Stimulated activated CD8-positive, alpha-beta memory T cell treated with anti-CD3 and anti-CD28 coated beads, Interleukin-4, amount 100 ng/mL, for 24 hours (primary cell): ENCODE results near the gene ABHD14A.
A peak's percentile ranks its signal among the peaks of the same experiment; 100 is the strongest.

Experiments
- DNase-seq: peaks from one replicate; pipeline ENCODE4 v3.0.0-alpha.2; 2020; ENCODE audit warnings: low read depth

The ABHD14A gene

GRCh38 chr3:51941463-51941797 is 33.4 kb upstream of the ABHD14A start:
- no peak for DNase-seq

GRCh38 chr3:51941798-51942602 is 32.9 kb upstream of the ABHD14A start, which contains the start of the genes PARP3 and RRP9:
PARP3 (plus strand) TSS chr3:51942363; CDS start chr3:51943356, 993 bp downstream.
RRP9 (minus strand) TSS chr3:51941904; CDS start chr3:51941867, 37 bp downstream.
- DNase-seq: peak; percentile 100

DNA sequence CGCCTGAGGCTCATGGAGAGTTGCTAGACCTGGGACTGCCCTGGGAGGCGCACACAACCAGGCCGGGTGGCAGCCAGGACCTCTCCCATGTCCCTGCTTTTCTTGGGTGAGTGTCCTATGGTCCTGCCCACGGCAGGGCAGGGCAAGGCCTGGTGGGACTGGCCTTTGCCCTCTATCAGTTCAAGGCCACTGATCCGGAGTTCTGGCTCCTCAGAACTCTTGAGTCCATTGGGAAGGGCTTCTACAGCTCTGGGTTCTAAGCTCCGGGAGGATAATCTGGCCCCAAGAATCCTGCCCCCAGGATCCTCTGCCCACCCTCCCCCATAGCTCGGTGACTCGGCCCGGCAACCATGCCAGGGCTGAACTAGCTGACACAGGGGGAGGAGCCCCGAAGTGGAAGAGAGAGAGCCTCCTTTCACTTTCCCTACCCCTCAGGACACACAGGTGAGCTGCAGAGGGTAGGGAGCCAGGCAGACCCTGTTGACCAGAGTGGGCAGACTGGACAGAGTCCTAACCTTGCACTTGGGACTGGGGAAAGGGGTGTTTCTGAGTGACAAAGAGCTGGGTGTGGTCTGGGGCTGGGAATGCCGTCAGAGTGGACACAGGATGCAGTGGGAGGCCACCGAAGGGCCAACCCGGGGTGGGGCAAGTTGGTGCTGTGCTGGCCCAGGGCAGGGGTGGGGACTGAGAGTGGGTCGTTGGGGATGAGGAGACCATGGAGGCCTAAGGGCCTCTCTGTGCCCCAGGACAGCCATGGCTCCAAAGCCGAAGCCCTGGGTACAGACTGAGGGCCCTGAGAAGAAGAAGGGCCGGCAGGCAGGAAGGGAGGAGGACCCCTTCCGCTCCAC is 32.0 kb upstream of the ABHD14A start:
- DNase-seq: peak; percentile 42

GRCh38 chr3:51943451-51944391 is 31.1 kb upstream of the ABHD14A start:
- no peak for DNase-seq

GRCh38 chr3:51944451-51945021 is 30.3 kb upstream of the ABHD14A start:
- no peak for DNase-seq

DNA sequence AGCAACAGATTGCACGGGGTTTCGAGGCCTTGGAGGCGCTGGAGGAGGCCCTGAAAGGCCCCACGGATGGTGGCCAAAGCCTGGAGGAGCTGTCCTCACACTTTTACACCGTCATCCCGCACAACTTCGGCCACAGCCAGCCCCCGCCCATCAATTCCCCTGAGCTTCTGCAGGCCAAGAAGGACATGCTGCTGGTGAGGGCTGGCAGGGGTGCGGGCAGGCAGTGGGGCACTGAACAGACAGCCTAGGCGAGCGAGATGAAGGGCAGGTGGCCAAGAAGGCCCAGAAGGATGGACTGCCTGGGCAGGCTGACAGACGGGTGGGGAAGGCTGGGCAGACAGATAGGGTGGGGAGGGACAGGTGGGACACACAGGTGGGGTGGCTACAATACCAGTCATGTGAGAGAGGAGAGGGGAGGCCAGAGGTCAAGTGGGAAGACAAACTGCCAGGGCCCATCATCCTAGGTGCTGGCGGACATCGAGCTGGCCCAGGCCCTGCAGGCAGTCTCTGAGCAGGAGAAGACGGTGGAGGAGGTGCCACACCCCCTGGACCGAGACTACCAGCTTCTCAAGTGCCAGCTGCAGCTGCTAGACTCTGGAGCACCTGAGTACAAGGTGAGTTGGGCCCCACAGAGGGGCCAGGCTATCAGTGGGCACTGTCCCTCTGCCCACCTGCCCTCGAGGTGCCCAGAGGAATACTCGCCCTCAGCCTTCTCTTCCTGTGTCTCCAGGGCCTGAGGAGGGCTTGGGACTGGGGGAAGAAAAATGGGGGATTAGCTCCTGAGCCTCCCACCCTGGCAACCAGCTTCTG is 29.6 kb upstream of the ABHD14A start:
- no peak for DNase-seq

DNA sequence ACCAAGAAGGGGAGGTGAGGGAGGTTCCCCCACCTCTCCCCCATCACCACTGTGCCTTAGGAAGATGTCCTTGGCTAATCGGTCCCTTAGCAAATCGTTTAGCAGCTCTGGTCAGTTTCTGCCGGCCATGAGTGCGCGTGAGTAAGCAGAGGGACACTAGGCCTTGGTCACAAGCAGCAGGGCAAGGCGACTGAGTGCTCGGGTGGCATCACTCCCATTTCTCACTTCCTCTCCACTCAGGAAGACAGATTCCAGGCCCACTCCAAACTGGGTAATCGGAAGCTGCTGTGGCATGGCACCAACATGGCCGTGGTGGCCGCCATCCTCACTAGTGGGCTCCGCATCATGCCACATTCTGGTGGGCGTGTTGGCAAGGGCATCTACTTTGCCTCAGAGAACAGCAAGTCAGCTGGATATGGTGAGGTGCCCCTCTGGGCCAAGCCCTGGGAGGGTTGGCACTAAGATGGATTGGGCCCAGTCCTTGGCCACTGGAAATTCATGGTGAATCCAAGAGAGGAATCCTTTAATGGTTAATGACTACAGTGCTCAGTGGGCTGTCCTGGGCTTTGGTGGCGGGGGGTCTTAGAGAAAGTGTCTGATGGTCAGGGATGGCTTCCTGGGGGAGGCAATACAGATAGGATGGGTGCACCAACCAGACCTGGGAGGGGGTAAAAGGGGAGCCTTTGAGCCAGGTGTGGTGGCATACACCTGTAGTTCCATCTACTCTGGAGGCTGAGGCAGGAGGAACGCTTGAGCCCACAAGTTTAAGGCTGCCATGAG is 28.7 kb upstream of the ABHD14A start:
- no peak for DNase-seq

DNA sequence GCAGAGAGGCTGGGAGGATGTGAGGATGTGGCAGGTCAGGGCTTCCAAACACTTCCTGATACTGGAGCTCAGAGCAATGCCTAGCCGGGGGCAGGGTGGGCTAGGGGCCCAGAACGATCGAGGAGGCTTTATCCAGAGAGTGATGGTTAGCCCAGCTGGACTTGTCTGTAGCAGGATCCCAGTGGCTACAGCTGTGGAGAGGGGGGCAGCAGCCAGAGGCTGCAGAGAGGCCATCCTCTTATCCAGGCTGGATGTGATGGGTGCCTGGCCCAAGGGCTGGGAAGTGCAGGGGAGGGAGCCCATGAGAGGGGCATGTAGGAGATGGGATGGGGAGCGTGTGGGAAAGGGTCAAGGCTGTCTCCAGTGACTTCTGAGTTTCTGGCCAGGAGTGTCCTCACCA is 28.1 kb upstream of the ABHD14A start:
- no peak for DNase-seq

DNA sequence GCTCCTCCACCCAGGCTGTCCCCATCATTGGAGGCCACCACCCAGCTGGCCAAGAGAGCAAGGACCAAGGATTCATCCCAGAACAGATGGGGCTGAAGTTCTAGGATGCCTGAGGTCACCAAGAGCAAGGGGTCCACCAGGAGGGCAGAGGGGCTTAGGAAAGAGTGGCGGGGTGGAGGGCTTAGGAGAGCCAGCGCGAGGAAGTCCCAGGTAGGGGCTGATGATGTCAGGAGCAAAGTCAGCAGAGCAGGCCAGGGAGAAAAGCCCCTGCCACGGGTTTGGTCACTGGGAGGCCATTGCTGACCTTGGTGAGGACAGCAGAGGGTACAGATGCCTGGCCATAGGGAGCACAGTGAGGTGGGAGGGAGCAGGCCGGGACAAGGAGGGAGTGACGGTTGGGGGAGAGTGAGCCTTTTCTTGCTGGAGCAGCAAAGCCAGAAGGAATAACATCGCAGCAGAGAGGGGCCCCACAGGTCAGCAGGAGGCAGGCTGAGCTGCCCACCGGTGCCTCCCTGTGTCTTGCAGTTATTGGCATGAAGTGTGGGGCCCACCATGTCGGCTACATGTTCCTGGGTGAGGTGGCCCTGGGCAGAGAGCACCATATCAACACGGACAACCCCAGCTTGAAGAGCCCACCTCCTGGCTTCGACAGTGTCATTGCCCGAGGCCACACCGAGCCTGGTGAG is 27.5 kb upstream of the ABHD14A start:
- DNase-seq: no peak

DNA sequence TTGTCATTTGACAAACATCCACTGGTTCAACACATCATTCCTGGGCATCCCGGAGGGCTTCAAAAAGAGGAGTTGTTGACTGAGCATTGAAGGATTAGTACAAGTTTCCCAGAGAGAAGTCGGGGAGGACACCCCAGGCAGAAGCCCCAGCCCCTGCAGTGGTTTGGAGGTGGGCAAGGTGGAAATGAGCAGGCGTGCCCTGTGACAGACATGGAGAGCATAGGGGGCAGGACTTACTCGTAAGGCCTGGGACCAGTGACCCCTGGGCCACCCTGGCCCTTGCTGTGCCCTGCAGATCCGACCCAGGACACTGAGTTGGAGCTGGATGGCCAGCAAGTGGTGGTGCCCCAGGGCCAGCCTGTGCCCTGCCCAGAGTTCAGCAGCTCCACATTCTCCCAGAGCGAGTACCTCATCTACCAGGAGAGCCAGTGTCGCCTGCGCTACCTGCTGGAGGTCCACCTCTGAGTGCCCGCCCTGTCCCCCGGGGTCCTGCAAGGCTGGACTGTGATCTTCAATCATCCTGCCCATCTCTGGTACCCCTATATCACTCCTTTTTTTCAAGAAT is 26.8 kb upstream of the ABHD14A start:
- DNase-seq: no peak

DNA sequence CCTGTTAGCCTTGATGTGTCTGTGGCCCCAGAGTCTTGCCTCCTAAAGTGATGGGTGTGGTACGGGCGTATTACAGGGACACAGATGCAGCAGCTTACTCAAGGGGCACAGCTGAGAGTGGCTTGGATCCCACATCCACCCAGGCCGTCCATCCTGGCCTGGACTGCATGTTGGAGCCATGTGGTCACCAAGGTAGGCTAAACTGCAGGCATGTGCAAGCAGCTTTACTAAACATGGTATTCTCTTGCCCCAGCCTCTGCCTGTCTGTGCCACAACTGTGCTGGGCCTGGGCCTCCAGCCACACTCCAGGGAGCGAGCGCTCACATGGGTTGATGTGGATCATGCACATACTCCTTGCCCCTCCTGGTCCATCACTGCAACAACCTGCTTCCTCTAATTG is 25.7 kb upstream of the ABHD14A start:
- DNase-seq: no peak

GRCh38 chr3:51950899-51951298 is 24.0 kb upstream of the ABHD14A start:
- DNase-seq: no peak

- no peak for DNase-seq
Measured at GRCh38 chr3:51953445-51953844, 21.4 kb upstream of the ABHD14A start.

DNA sequence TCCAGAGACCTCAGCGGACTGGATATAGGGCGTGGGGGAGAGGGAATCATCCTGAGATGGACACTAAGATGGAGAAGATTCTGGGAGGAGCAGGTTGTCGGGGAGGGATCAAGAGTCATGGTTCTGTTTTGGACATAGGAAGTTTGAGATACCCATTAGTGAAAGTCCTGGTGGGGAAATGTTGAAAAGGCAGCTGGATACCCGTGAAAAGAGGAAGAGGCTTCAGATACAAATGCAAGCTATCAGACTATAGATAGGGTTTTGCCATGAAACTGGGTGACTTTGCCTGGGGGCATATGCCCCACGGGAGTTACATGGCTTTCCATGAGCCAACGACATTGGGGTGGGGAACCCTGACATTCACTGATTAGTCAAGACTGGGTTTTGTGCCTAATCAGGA is 20.8 kb upstream of the ABHD14A start:
- DNase-seq: no peak

DNA sequence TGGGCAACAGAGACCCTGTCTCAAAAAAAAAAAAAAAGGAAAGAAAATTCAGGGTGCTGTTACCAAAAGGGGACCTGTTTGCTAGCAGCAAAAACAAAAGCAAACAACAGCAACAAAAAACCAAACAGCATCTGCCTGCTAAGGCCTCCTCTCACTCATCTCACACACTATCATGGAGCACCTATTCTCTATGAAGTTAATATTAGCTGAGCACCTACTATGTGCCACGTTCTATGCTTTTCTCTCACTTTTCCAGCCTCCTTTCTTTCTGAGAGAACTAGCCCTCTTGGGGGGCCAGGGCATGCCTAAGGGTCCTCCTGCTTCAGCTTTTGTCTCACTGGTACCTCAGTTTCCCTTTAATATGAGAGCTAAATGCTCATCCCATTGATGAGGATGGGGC is 20.2 kb upstream of the ABHD14A start:
- DNase-seq: no peak

DNA sequence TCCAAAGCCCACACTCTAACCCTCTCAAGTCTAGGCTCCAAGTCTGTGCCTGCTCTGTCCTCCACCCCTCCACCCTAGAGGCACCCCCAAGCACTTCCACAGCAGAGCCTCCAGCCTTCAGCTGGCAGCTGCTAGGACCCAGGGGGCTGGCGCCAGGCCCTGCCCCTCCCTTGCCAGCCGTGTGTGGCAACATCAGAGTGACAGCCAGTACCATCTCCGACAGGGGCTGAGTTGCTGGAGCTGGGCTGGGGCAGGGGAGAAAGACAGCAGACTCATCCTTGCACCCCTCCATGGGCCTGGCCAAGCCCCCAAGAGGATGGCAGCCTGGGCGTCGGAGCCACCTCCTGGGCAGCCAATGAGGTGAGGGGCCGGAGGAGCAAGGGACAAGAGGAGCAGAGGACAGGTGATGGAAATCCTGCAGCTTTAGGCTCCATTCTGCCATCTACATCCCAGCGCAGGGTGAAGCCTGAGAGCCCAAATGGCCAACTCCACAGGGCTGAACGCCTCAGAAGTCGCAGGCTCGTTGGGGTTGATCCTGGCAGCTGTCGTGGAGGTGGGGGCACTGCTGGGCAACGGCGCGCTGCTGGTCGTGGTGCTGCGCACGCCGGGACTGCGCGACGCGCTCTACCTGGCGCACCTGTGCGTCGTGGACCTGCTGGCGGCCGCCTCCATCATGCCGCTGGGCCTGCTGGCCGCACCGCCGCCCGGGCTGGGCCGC is 19.5 kb upstream of the ABHD14A start, which contains the start of gene GPR62:
Gene GPR62 (plus strand): TSS at position 207 of the 718 bp plus-strand sequence. CDS start 272 bp downstream, at position 479.
- no peak for DNase-seq

DNA sequence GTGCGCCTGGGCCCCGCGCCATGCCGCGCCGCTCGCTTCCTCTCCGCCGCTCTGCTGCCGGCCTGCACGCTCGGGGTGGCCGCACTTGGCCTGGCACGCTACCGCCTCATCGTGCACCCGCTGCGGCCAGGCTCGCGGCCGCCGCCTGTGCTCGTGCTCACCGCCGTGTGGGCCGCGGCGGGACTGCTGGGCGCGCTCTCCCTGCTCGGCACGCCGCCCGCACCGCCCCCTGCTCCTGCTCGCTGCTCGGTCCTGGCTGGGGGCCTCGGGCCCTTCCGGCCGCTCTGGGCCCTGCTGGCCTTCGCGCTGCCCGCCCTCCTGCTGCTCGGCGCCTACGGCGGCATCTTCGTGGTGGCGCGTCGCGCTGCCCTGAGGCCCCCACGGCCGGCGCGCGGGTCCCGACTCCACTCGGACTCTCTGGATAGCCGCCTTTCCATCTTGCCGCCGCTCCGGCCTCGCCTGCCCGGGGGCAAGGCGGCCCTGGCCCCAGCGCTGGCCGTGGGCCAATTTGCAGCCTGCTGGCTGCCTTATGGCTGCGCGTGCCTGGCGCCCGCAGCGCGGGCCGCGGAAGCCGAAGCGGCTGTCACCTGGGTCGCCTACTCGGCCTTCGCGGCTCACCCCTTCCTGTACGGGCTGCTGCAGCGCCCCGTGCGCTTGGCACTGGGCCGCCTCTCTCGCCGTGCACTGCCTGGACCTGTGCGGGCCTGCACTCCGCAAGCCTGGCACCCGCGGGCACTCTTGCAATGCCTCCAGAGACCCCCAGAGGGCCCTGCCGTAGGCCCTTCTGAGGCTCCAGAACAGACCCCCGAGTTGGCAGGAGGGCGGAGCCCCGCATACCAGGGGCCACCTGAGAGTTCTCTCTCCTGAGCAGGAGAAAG is 18.7 kb upstream of the ABHD14A start:
- no peak for DNase-seq
